ENCODE data around the gene STPG1.

Gene STPG1

DNA sequence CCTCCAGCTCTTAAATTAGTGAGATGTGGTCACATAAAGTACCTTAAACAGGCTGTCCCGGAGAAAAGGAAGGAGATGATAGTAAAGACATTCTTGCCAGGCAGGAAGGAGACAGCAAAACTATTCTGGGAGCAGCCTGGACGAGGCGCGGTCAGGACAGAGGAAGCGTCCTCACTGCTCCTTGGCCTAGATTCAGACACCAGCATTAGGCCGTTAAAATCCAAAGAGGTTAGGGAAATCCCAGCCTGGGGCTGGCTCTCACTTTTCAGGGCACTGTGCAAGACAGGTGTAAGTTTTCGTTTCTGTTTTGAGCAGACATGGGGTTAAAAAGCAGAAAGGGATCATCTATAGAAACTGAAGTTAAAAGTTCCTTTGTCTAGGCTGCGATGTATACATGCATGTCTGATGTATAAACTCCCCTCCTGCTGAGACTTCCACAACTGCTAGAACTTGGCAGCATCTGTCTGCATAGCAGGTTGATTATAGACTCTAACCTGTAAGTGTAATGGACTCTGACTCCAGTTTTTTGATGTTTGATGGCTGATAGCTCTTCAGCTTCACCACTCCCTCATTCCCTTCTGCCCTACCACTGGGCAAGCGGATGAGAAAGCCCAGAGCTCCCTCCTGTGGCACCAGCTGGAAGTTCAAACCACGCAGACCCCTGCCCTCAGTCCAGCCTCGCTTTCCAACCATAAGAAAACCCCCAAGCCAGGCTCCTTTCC, 21.5 kb downstream of the STPG1 start:
- Histone ChIP-seq H3K9me3 (ENCODE audit: insufficient read depth, low read length, severe bottlenecking) (no peaks in the 10 kb centered on the region), H3K27ac (ENCODE audit: low read length) (no peak overlapping the region), H3K4me2 (ENCODE audit: insufficient read depth, low read length) (no peak overlapping the region), H3K4me3 (ENCODE audit: low read depth in 1 of 2, low read length in 2 of 2) (no peak overlapping the region), H2AFZ (ENCODE audit: low read depth, low read length) (no peak overlapping the region), H3K36me3 (ENCODE audit: insufficient read depth, low read length) (no peaks in the 10 kb centered on the region), H3K27me3 (ENCODE audit: insufficient read depth, low read length, poor library complexity) (peaks cover 22% of the 10 kb centered on the region), H3K79me2 (ENCODE audit: insufficient read depth, low read length) (no peaks in the 10 kb centered on the region), H3K9ac (ENCODE audit: low read depth, low read length) (no peak overlapping the region), H4K20me1 (ENCODE audit: insufficient read depth, low read length) (0 out of 2 replicates have a peak, but pooled peaks cover 4% of the 10 kb centered on the region), H3K4me1 (ENCODE audit: insufficient read depth, low read length) (no peaks in the 10 kb centered on the region)
- no peak for TF ChIP-seq EZH2 (IDR thresholded peaks at IDR 0.05; ENCODE audit: borderline replicate concordance, low read depth, low read length, severe bottlenecking)
- TF ChIP-seq, protein P1, sequence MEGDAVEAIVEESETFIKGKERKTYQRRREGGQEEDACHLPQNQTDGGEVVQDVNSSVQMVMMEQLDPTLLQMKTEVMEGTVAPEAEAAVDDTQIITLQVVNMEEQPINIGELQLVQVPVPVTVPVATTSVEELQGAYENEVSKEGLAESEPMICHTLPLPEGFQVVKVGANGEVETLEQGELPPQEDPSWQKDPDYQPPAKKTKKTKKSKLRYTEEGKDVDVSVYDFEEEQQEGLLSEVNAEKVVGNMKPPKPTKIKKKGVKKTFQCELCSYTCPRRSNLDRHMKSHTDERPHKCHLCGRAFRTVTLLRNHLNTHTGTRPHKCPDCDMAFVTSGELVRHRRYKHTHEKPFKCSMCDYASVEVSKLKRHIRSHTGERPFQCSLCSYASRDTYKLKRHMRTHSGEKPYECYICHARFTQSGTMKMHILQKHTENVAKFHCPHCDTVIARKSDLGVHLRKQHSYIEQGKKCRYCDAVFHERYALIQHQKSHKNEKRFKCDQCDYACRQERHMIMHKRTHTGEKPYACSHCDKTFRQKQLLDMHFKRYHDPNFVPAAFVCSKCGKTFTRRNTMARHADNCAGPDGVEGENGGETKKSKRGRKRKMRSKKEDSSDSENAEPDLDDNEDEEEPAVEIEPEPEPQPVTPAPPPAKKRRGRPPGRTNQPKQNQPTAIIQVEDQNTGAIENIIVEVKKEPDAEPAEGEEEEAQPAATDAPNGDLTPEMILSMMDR (IDR thresholded peaks at IDR 0.05; ENCODE audit: borderline replicate concordance, extremely low read depth, low read length, poor library complexity, severe bottlenecking) = peak; percentile 79
- ATAC-seq (ENCODE audit: insufficient read depth, low read depth) (peak; percentile 80), DNase-seq (peak; percentile 51)

DNA sequence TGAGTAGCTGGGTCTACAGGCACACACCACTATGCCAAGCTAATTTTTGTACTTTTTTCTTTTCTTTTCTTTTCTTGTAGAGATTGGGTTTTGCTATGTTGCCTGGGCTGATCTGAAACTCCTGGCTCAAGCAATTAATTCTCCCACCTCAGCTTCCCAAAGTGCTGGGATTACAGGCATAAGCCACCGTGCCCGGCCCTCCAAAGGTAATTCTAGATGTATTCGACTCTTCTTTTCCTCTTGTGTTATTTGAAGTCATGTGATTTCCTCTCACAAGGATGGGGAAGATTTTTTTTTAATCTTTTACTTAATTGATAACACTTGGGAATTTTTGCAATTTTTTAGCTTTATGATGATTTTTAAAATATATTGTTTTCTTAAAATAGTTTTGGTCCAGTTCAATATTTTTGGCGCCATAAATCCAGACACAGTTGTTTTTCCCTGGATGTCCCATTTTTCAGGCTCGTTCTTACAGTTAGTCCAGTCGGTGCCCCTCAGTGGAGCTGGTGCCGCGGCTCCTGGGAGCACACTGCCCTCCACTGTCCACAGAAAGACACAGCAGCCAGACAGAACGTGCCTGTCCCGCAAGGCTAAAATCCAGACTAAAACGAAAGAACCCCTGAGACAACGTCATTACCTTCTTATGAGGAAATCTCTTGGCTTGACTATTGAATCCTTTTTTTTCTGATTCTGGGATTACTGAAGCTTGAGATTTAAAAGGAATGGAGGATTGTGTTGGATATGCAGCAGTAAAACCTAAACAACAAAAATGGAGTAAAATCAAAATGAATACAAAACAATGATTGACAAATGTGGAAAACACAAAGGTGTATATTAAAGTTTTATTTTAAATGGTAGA, 22.4 kb downstream of the STPG1 start:
- Histone ChIP-seq H4K20me1 (ENCODE audit: insufficient read depth, low read length) (0 out of 2 replicates have a peak, but pooled peaks cover 4% of the 10 kb centered on the region), H3K79me2 (ENCODE audit: insufficient read depth, low read length) (no peaks in the 10 kb centered on the region), H3K4me2 (ENCODE audit: insufficient read depth, low read length) (no peak overlapping the region), H3K36me3 (ENCODE audit: insufficient read depth, low read length) (no peaks in the 10 kb centered on the region), H3K9ac (ENCODE audit: low read depth, low read length) (no peak overlapping the region), H3K9me3 (ENCODE audit: insufficient read depth, low read length, severe bottlenecking) (no peaks in the 10 kb centered on the region), H3K4me1 (ENCODE audit: insufficient read depth, low read length) (no peaks in the 10 kb centered on the region), H3K27ac (ENCODE audit: low read length) (no peak overlapping the region), H3K27me3 (ENCODE audit: insufficient read depth, low read length, poor library complexity) (peaks cover 22% of the 10 kb centered on the region), H2AFZ (ENCODE audit: low read depth, low read length) (no peak overlapping the region), H3K4me3 (ENCODE audit: low read depth in 1 of 2, low read length in 2 of 2) (no peak overlapping the region)
- DNase-seq (peak; percentile 64), ATAC-seq (ENCODE audit: insufficient read depth, low read depth) (peak; percentile 76)
- no peak for TF ChIP-seq EZH2 (IDR thresholded peaks at IDR 0.05; ENCODE audit: borderline replicate concordance, low read depth, low read length, severe bottlenecking)
- TF ChIP-seq, protein P1 (IDR thresholded peaks at IDR 0.05; ENCODE audit: borderline replicate concordance, extremely low read depth, low read length, poor library complexity, severe bottlenecking) = peak; percentile 88

DNA sequence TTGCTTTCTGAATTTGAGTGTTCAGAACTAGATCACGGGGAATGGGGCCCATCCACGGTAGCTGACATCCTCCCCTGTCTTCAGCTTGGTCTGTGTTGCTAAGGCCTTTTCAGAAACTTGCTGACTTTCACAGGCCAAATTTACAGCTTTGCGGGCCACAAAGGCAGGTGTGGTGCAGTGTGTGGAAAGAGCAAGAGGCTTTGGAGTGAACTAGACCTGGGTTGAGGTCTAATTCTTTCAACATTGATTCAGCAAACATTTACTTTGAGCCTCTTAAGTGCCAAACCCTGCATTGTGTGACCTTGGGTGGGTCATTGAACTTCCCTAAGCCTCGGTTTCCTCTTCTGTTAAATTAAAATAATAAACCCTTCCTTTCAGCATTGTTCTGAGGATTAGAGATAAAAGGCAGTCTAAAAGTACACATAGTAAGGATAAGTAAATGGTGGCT, 24.3 kb downstream of the STPG1 start:
- Histone ChIP-seq H3K4me1 (ENCODE audit: insufficient read depth, low read length) (no peaks in the 10 kb centered on the region), H3K9me3 (ENCODE audit: insufficient read depth, low read length, severe bottlenecking) (no peaks in the 10 kb centered on the region), H2AFZ (ENCODE audit: low read depth, low read length) (no peak overlapping the region), H3K4me2 (ENCODE audit: insufficient read depth, low read length) (no peak overlapping the region), H3K79me2 (ENCODE audit: insufficient read depth, low read length) (no peaks in the 10 kb centered on the region), H3K36me3 (ENCODE audit: insufficient read depth, low read length) (no peaks in the 10 kb centered on the region), H3K9ac (ENCODE audit: low read depth, low read length) (no peak overlapping the region), H3K27ac (ENCODE audit: low read length) (no peak overlapping the region), H3K27me3 (ENCODE audit: insufficient read depth, low read length, poor library complexity) (peaks cover 21% of the 10 kb centered on the region), H3K4me3 (ENCODE audit: low read depth in 1 of 2, low read length in 2 of 2) (no peak overlapping the region), H4K20me1 (ENCODE audit: insufficient read depth, low read length) (0 out of 2 replicates have a peak, but pooled peaks cover 4% of the 10 kb centered on the region)
- DNase-seq (no peak), ATAC-seq (ENCODE audit: insufficient read depth, low read depth) (no peak)
- TF ChIP-seq, protein P1 (IDR thresholded peaks at IDR 0.05; ENCODE audit: borderline replicate concordance, extremely low read depth, low read length, poor library complexity, severe bottlenecking) = no peak
- TF ChIP-seq EZH2 (IDR thresholded peaks at IDR 0.05; ENCODE audit: borderline replicate concordance, low read depth, low read length, severe bottlenecking) = no peak
